ENCODE data around the gene RFX7.

RFX7 gene

DNA sequence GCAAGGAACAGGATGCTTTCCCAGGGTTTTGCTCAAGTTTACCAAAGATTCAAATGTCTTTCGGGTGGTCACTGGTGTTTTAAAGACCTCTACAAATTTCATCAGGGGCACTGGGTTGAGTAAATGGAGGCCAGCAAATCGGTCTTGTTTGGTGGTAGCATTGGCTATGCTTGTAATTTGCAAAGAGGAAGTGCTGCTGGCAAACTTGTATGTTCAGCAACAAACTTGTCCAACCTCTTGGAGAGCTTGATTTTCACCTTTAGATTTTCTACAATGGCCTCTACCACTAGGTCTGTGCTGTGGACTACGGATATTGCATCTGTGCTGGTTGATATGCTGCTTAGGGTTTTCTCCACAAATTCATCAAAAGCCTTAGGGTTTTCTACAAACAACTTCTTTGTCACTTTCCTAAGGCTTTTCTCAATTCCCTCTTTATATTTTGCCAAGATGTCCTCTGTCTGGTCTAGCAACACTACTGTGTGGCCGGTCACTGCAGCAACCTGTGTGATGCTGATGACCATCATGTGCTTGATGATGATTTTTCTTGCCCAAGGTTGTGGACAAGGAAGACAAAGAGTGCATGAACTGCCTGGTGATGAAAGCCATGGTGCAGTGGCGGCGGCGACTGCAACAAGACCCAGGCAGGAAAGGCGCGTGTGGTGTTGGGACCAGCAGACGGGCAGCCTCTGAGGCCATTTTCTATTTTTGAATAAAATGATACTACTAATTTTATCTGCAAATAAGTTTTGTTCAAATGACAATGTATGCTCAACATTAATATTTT, 50.8 kb downstream of the RFX7 start:
- H2AFZ ChIP-seq (ENCODE audit: low read length) = no peak overlapping the region
- H3K27me3 ChIP-seq (ENCODE audit: insufficient read depth, low read length, poor library complexity, severe bottlenecking) = no peaks in the 10 kb centered on the region
- H3F3A ChIP-seq (ENCODE audit: low read depth) = no peaks in the 10 kb centered on the region
- peaks cover 62% of the 10 kb centered on the region for H4K20me1 ChIP-seq (ENCODE audit: insufficient read depth, low read length, poor library complexity, severe bottlenecking)
- H3K4me1 ChIP-seq (ENCODE audit: insufficient read depth, low read length, poor library complexity, severe bottlenecking) = peaks cover under 1% of the 10 kb centered on the region
- TF ChIP-seq EZH2phosphoT487 (IDR thresholded peaks at IDR 0.05; ENCODE audit: borderline replicate concordance) = no peak
- TF ChIP-seq, protein P1, sequence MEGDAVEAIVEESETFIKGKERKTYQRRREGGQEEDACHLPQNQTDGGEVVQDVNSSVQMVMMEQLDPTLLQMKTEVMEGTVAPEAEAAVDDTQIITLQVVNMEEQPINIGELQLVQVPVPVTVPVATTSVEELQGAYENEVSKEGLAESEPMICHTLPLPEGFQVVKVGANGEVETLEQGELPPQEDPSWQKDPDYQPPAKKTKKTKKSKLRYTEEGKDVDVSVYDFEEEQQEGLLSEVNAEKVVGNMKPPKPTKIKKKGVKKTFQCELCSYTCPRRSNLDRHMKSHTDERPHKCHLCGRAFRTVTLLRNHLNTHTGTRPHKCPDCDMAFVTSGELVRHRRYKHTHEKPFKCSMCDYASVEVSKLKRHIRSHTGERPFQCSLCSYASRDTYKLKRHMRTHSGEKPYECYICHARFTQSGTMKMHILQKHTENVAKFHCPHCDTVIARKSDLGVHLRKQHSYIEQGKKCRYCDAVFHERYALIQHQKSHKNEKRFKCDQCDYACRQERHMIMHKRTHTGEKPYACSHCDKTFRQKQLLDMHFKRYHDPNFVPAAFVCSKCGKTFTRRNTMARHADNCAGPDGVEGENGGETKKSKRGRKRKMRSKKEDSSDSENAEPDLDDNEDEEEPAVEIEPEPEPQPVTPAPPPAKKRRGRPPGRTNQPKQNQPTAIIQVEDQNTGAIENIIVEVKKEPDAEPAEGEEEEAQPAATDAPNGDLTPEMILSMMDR (conservative IDR thresholded peaks at IDR 0.05; ENCODE audit: low read length) = no peak
- peaks cover 2% of the 10 kb centered on the region; the same call in 1 of the 2 replicates for H3K36me3 ChIP-seq (ENCODE audit: insufficient read depth, low read length)
- no peaks in the 10 kb centered on the region for H3K9me2 ChIP-seq (replicated peaks; ENCODE audit: low read depth, low read length)
- no peak overlapping the region for H3K4me3 ChIP-seq (ENCODE audit: low read length, poor library complexity, severe bottlenecking)
- no peak overlapping the region for H3K9ac ChIP-seq (ENCODE audit: low read depth, low read length, poor library complexity, severe bottlenecking)
- H3K4me2 ChIP-seq (ENCODE audit: low read depth, low read length, poor library complexity, severe bottlenecking) = no peak overlapping the region
- H3K9me3 ChIP-seq (ENCODE audit: insufficient read depth, low read depth, low read length) = no peaks in the 10 kb centered on the region
- peaks cover 87% of the 10 kb centered on the region for H3K79me2 ChIP-seq (ENCODE audit: insufficient read depth, low read length)

DNA sequence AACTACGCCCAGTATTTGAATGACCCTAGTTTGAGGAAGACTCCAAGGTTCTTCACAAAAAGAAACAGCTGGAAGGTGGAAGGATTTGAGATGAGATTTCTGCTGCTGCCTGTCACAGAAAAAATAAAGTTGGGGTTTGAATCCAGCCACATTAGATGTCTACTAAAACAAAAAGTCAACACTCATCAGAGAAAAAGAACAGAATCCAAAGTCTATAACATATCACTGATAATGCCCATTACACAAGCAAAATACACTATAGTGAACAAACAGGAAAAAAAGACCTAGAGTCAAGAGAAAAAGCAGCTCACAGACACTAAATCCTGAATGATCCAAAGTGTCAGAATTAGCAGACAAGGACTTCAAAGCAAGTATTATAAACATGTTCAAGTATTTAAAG, 56.0 kb downstream of the RFX7 start:
- Histone ChIP-seq H3K4me3 (ENCODE audit: low read length, poor library complexity, severe bottlenecking) (no peak overlapping the region), H3K9me2 (replicated peaks; ENCODE audit: low read depth, low read length) (no peaks in the 10 kb centered on the region), H2AFZ (ENCODE audit: low read length) (no peak overlapping the region), H3K27me3 (ENCODE audit: insufficient read depth, low read length, poor library complexity, severe bottlenecking) (no peaks in the 10 kb centered on the region), H3K4me2 (ENCODE audit: low read depth, low read length, poor library complexity, severe bottlenecking) (no peak overlapping the region), H3K4me1 (ENCODE audit: insufficient read depth, low read length, poor library complexity, severe bottlenecking) (peaks cover 23% of the 10 kb centered on the region), H3F3A (ENCODE audit: low read depth) (no peaks in the 10 kb centered on the region), H3K9ac (ENCODE audit: low read depth, low read length, poor library complexity, severe bottlenecking) (no peak overlapping the region), H3K36me3 (ENCODE audit: insufficient read depth, low read length) (peaks cover 3% of the 10 kb centered on the region), H3K9me3 (ENCODE audit: insufficient read depth, low read depth, low read length) (0 out of 2 replicates have a peak, but pooled peaks cover 4% of the 10 kb centered on the region), H3K79me2 (ENCODE audit: insufficient read depth, low read length) (peaks cover 78% of the 10 kb centered on the region), H4K20me1 (ENCODE audit: insufficient read depth, low read length, poor library complexity, severe bottlenecking) (peaks cover 51% of the 10 kb centered on the region)
- TF ChIP-seq, protein P1 (conservative IDR thresholded peaks at IDR 0.05; ENCODE audit: low read length) = no peak
- TF ChIP-seq EZH2phosphoT487 (IDR thresholded peaks at IDR 0.05; ENCODE audit: borderline replicate concordance) = no peak

DNA sequence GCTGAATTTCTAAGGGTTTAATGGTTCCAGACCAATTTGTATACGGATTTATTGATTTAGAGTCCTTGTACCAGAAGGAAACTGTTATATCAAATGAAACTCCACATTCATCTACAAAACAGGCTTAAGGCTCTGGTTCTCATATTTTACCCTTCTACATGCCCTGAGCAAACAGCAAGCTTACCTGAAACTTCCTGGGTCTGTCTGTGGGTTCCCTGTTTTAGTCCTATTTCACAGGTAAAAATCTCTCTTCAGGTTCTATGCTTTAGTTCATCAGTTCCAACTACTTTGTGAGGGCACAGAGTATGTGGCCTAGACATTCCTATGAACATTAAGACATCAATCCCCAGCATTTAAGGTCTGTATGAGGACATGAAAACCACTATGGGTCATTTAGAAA, 57.7 kb downstream of the RFX7 start:
- H3K79me2 ChIP-seq (ENCODE audit: insufficient read depth, low read length) = peaks cover 73% of the 10 kb centered on the region
- no peaks in the 10 kb centered on the region for H3K9me2 ChIP-seq (replicated peaks; ENCODE audit: low read depth, low read length)
- no peaks in the 10 kb centered on the region for H3F3A ChIP-seq (ENCODE audit: low read depth)
- no peak overlapping the region for H3K4me3 ChIP-seq (ENCODE audit: low read length, poor library complexity, severe bottlenecking)
- H3K4me2 ChIP-seq (ENCODE audit: low read depth, low read length, poor library complexity, severe bottlenecking) = no peak overlapping the region
- H3K27me3 ChIP-seq (ENCODE audit: insufficient read depth, low read length, poor library complexity, severe bottlenecking) = no peaks in the 10 kb centered on the region
- no peak overlapping the region for H2AFZ ChIP-seq (ENCODE audit: low read length)
- H3K36me3 ChIP-seq (ENCODE audit: insufficient read depth, low read length) = peaks cover 3% of the 10 kb centered on the region
- peaks cover 41% of the 10 kb centered on the region for H4K20me1 ChIP-seq (ENCODE audit: insufficient read depth, low read length, poor library complexity, severe bottlenecking)
- 0 out of 2 replicates have a peak, but pooled peaks cover 4% of the 10 kb centered on the region for H3K9me3 ChIP-seq (ENCODE audit: insufficient read depth, low read depth, low read length)
- no peak overlapping the region for H3K9ac ChIP-seq (ENCODE audit: low read depth, low read length, poor library complexity, severe bottlenecking)
- H3K4me1 ChIP-seq (ENCODE audit: insufficient read depth, low read length, poor library complexity, severe bottlenecking) = peaks cover 23% of the 10 kb centered on the region
- TF ChIP-seq EZH2phosphoT487 (IDR thresholded peaks at IDR 0.05; ENCODE audit: borderline replicate concordance) = no peak
- TF ChIP-seq, protein P1 (conservative IDR thresholded peaks at IDR 0.05; ENCODE audit: low read length) = no peak

All from Loucy (cell line).